ENCODE data around the gene CDH4. TPM values are rescaled to one million over a fixed set of nuclear protein-coding genes. Genes with fewer than 3 reads are reported as not detected.

The CDH4 gene
- total RNA-seq, 2 donors from 2014 or later: 0.29 to 0.45 TPM

DNA sequence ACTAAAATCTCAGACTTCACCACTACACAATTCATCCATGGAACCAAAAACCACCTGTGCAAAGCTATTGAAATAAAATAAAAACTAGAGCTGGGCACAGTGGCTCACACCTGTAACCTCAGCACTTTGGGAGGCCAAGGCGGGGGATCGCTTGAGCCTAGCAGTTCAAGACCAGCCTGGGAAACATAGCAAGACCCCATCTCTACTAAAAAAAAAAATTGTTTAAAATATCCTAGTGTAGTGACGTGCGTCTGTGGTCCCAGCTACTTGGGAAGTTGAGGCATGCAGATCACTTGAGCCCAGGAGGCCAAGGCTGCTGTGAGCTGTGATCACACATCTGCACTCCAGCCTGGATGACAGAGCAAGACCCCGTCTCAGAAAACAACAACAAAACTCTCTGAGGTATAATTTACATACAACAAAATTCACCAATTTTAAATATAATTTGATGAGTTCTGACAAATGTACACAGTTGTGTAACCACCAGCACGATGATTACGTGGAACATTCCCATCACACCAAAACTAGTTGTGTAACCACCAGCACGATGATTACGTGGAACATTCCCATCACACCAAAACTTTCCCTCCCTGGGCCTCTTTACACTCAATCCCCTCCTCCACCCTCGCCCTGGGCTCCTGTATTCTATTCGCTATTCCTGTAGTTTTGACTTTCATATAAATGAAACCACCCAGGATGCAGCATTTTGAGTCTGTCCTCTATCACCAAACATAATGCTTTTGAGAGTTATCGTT lies 706.1 kb downstream of the CDH4 start:
- peaks cover 8% of the 10 kb centered on the region for H3K27me3 Mint-ChIP-seq
- no peak overlapping the region for H3K27ac Mint-ChIP-seq
- no peaks in the 10 kb centered on the region for H3K9me3 Mint-ChIP-seq
- no peak overlapping the region for H3K4me3 Mint-ChIP-seq
- H3K4me1 Mint-ChIP-seq: no peaks in the 10 kb centered on the region
- ATAC-seq (replicated peaks): no peak
- H3K36me3 Mint-ChIP-seq (ENCODE audit: low read depth): no peaks in the 10 kb centered on the region

DNA sequence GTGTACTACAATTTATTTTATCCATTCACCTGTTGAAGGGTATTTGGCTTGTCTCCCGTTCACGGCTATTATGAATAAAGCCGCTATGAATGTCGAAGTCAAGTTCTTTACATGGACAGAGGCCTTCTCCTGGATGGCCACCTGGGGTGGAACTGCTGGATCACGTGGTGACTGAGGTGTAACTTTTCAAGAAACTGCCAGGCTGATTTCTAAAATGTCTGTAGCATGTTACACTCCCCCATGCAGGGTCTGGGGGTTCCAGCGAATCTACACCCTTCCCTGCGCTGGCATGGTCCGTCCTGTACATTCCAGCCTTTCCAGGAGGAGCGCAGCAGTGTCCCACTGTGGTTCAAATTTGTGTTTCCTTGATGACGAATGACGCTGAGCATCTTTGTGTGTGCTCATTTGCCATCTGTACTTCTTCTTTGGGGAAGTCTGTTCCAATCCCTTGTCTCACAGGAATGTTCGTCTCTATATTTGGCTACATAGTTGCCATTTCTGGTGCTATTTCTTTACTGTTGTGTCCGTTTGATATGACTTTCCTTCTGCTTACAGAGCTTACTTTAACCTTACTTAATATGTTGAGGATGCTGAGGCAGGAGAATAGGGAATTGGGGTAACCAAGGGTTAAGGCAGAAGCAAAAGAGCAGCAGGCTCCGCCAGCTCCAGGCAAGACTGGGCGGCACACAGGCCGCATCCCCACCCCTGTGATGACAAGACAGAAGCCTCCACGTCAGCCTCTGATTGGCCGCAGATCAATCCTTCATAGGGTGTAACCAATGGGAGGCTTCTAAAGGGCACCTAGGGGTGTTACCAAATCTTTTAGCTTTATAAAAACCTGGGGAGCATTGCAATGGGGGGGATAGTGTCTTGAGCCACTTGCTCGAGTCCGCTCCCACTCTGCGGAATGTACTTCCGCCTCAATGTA lies 707.0 kb downstream of the CDH4 start:
- Mint-ChIP-seq H3K4me1 (no peaks in the 10 kb centered on the region), H3K27me3 (peaks cover 12% of the 10 kb centered on the region), H3K9me3 (no peaks in the 10 kb centered on the region), H3K4me3 (no peak overlapping the region), H3K36me3 (ENCODE audit: low read depth) (no peaks in the 10 kb centered on the region), H3K27ac (no peak overlapping the region)
- ATAC-seq (replicated peaks): no peak

DNA sequence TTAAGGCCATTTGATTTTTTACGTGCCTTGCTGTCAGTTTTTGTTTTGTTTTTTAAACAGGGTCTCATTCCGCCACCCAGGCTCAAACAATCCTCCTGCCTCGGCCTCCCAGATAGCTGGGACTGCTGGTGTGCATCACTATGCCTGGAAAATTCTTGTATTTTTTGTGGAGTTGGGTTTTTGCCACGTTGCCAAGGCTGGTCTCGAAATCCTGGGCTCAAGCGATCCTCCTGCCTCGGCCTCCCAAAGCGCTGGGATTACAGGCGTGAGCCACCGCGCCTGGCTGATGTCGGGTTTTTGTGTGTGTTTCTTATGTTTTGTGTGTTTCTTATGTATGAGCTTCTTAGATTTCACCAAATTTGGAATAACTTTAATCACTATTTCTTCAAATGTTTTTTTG lies 708.8 kb downstream of the CDH4 start:
- no peak for ATAC-seq (replicated peaks)
- H3K27me3 Mint-ChIP-seq: peaks cover 4% of the 10 kb centered on the region
- no peak overlapping the region for H3K4me3 Mint-ChIP-seq
- H3K4me1 Mint-ChIP-seq: no peaks in the 10 kb centered on the region
- no peak overlapping the region for H3K27ac Mint-ChIP-seq
- H3K36me3 Mint-ChIP-seq (ENCODE audit: low read depth): no peaks in the 10 kb centered on the region
- H3K9me3 Mint-ChIP-seq: no peaks in the 10 kb centered on the region

DNA sequence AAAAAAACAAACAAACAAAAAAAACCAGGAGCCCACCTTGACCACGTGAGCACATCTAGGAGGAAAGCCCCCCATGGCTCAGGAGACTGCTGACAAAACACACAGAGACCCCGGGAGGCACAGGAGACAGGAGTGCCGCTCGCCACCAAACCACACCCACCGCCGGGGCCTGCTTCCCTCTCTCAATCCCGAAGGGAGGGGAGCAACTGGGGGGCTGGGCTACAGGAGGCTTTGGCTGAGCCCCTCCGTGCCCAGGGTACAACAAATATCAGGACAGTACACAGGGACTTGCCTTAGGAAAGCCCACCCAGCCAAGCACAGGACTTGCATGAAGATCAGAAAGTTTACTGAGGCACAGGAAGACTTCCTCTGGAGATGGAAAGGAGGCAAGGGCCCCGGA lies 711.1 kb downstream of the CDH4 start:
- no peaks in the 10 kb centered on the region for H3K36me3 Mint-ChIP-seq (ENCODE audit: low read depth)
- H3K4me1 Mint-ChIP-seq: no peaks in the 10 kb centered on the region
- H3K27me3 Mint-ChIP-seq: peaks cover 11% of the 10 kb centered on the region
- ATAC-seq (replicated peaks): no peak
- H3K27ac Mint-ChIP-seq: no peak overlapping the region
- H3K9me3 Mint-ChIP-seq: no peaks in the 10 kb centered on the region
- no peak overlapping the region for H3K4me3 Mint-ChIP-seq

DNA sequence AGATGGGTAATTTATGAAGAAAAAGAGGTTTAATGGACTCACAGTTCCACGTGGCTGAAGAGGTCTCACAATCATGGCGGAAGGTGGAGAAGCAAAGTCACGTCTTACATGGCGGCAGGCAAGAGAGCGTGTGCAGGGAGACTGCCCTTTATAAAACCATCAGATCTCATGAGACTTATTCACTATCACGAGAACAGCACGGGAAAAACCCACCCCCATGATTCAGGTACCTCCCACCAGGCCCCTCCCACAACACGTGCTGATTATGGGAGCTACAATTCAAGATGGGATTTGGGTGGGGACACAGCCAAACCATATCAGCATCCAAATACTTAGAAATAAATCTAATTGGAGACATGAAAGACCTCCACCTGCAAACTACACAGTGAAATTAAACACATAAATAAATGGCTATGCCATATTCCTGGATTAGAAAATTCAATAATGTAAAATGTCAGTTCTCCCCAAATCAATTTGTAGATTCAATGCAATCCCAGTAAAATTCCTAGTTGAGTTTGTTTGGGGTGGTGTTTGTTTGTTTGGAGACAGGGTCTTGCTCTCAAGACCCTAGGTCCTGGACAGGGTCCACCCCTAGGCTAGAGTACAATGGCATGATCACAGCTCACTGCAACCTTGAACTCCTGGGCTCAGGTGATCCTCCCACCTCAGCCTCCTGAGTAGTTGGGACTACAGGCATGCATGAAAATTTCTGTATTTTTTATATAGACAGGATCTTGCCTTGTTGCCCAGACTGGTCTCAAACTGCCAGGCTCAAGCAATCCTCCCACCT lies 712.0 kb downstream of the CDH4 start:
- peaks cover 11% of the 10 kb centered on the region for H3K27me3 Mint-ChIP-seq
- ATAC-seq (replicated peaks): no peak

DNA sequence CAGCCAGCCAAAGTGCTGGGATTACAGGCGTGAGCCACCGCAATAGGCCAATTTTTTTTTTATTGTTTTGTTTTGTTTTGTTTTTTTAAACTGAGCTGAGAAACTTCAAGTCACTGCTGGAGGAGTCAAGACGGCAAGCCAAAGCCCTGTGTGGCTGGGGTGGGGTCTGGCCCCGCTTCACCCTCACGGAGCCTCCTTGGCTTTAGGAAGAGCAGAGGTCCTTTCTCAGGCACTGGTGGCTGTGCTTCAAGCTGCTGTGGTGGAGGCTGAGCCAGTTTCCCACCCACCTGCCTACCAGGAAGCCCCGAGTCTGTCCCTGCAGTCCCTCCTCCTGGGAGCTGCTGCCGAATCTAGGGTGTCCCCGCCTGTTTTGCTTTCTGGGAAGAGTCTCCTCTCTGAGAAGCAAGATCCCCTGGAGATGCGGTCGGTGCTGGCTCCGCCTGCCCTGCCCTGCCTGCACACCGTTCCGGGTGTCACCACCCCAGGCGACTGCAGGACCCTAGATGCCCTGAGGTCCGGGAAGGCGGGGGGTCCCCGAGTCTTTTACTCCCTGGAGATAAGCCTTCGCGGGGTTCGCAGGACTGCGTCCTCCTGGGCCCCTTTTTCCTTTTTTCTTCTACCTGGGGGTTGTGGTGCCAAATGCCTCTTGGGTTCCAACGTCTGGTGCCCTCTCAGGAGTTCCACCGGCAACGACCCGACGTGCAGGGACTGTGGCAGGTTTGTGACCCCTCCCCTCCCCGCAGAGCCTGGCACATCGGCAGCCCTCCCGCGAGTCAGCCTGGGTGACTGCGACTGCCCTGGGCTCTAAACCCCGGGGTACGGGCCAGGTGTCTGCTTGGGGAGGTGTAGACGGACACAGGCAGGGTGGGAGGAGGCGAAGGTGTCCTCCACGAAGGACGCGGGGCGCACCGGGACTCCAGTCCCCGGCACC lies 712.9 kb downstream of the CDH4 start:
- Mint-ChIP-seq H3K27me3 (peaks cover 11% of the 10 kb centered on the region), H3K4me1 (no peaks in the 10 kb centered on the region), H3K4me3 (no peak overlapping the region), H3K9me3 (no peaks in the 10 kb centered on the region), H3K36me3 (ENCODE audit: low read depth) (no peaks in the 10 kb centered on the region), H3K27ac (no peak overlapping the region)
- ATAC-seq (replicated peaks): no peak

More for the DNA sequence above, 712.0 kb downstream of the CDH4 start:
- H3K4me1 Mint-ChIP-seq: no peaks in the 10 kb centered on the region
- no peak overlapping the region for H3K27ac Mint-ChIP-seq
- H3K4me3 Mint-ChIP-seq: no peak overlapping the region
- H3K36me3 Mint-ChIP-seq (ENCODE audit: low read depth): no peaks in the 10 kb centered on the region
- no peaks in the 10 kb centered on the region for H3K9me3 Mint-ChIP-seq

DNA sequence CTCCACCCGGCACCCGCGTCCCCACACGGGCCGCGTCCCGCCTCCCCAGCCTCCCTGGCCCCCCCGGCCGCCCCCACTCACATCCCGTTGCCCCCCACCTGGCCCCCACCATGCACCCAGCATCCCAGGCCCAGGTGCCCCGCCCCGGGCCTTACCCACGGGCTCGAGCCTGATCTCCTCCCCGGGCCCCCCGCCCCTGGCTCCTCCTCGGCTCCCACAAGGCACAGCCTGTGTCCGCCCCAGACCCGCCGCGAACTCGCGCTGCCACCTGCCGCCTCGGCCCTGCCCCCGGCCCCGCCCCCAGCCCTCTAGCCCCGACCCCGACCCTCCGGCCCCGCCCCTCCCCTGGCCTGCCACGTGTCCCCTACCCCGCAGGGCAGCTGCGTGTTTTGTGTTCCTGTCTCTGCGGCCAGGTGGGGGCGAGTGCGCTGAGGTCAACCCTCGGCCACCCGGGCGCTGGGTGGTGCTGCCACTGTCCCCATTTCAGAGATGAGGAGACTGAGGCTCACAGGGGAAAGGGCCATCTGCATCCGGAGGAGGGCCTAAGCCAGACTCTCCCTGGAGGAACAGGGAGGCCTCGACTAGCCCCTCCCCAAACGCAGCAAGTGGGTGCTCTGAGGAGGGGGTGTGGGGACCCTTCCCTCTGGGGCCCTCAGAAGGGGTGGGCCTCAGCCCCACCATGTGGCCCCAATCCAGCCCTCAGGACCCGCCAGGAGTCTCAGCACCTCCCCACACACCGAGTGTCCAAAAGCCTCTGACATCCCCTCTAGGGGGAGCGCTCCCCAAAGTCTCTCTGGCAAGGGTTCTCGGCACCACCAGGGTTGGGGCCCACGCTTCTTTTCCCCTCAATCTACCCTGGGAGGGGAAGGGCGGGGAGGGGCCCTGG lies 713.8 kb downstream of the CDH4 start:
- H3K36me3 Mint-ChIP-seq (ENCODE audit: low read depth): no peaks in the 10 kb centered on the region
- H3K27me3 Mint-ChIP-seq: peaks cover 11% of the 10 kb centered on the region
- no peaks in the 10 kb centered on the region for H3K4me1 Mint-ChIP-seq
- no peak overlapping the region for H3K4me3 Mint-ChIP-seq
- ATAC-seq (replicated peaks): no peak
- no peak overlapping the region for H3K27ac Mint-ChIP-seq
- no peaks in the 10 kb centered on the region for H3K9me3 Mint-ChIP-seq

DNA sequence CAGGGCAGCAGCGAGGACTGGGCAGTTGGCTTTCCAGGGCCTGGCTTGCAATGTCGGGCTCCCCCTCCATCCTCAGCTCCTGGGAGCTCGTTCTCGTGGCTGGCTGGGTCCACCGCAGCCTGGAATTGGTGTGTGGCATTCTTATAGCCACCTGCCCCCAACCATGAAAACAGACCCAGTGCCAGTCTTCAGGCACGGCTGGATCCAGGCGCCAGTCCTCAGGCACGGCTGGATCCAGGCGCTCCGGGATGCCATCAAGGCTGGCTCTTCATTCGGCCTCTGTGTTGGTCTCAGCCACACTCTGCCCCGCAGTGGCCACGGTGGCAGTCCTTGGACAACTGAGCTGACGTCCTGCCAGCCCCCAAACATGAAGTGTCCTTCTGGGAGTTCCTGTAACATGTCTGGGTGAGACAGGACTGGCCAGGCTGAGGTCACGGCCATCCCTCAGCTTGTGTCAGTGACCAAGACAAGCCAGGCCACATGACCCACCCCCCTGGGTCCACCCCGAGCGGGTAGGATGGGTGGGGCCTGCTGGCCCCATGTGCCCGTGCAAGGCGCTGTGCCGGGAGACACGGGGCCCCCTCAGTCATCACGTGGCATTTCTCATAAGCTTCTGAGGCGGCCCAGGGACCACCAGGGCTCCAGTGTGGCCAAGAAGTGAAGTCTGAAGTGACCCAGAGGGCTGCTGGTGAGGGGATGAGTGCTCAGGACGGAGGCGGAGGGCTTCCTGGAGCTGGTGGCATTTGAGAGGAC lies 714.6 kb downstream of the CDH4 start:
- Mint-ChIP-seq H3K4me1 (no peaks in the 10 kb centered on the region), H3K27ac (no peak overlapping the region), H3K4me3 (no peak overlapping the region), H3K36me3 (ENCODE audit: low read depth) (no peaks in the 10 kb centered on the region), H3K27me3 (peaks cover 11% of the 10 kb centered on the region), H3K9me3 (no peaks in the 10 kb centered on the region)
- ATAC-seq (replicated peaks): no peak

DNA sequence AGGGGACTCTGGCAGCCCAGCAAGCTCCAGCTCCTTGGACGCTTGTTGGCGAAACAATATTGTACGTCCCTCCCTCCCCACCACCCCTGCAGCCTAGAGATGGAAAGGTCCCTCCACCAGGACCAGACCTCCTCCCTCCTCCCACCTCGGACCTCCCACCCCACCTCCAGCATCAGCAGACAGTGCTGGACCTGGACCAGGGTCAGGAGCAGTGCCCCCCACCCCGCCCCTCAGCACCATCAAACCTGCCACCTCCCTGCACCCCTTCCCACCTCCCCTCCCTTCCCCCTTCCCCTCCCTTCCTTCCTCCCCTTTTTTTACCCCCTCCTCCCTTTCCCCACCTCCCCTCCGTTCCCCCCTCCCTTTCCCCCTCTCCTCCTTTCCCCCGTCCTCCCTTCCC lies 715.2 kb downstream of the CDH4 start:
- H3K9me3 Mint-ChIP-seq: no peaks in the 10 kb centered on the region
- H3K4me3 Mint-ChIP-seq: no peak overlapping the region
- H3K36me3 Mint-ChIP-seq (ENCODE audit: low read depth): peaks cover 4% of the 10 kb centered on the region
- ATAC-seq (replicated peaks): no peak
- H3K27me3 Mint-ChIP-seq: peaks cover 11% of the 10 kb centered on the region
- no peaks in the 10 kb centered on the region for H3K4me1 Mint-ChIP-seq
- no peak overlapping the region for H3K27ac Mint-ChIP-seq

DNA sequence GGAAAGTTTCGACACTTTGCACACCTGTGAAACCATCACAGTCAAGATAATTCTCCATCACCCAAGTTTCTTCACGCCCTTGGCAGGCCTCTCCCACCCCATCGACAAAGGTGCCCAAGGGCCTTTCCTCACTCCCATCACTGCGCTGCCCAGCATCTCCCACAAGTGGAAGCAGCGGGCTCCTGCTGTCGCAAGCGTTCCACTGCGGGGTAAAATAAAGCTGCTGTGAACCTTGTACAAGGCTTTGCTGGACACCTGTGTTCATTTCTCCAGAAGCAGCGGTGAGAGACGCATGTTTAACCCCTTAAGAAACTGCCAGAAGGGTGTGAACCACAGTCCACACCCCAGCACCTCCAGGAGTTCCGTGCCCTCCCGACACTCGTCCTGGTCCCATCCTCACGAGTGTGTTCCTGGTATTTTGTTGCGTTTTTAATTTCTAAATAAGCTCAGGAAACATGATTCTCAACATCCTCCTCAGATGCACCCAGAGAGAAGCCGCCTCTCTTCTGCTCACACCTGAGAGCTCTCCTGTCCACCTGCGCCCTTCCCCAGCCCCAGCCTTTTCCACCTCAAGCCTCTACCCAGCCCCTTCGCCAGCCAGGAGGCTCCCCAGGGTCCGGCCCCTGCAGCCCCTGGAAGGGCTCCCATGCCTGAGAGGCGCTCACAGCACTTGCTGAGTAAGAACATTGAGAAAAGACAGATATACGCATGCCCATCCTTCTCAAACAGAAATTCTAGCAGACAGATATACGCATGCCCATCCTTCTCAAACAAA lies 716.2 kb downstream of the CDH4 start:
- no peak overlapping the region for H3K4me3 Mint-ChIP-seq
- no peaks in the 10 kb centered on the region for H3K4me1 Mint-ChIP-seq
- no peak overlapping the region for H3K27ac Mint-ChIP-seq
- H3K36me3 Mint-ChIP-seq (ENCODE audit: low read depth): peaks cover 13% of the 10 kb centered on the region
- no peak for ATAC-seq (replicated peaks)
- peaks cover 11% of the 10 kb centered on the region for H3K27me3 Mint-ChIP-seq
- H3K9me3 Mint-ChIP-seq: no peaks in the 10 kb centered on the region

DNA sequence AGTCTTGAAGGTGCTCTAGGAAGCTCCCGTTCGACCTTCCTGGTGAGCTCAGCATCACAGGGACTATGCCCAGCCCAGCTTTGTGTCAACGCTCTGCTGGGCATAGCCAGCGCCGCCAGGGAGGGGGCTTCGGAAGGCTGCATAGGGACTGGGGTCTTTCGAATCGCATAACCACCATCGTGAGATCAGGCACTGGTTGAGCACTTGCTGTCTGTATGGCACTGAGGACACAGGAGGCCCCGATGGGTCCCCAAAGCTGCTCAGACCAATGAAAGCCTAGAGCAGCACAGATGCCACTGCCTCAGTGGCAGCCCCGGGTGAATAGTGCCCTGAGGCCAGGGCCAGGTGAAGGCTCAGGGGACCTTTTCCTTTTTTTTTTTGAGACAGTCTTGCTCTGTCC lies 716.9 kb downstream of the CDH4 start:
- no peak overlapping the region for H3K4me3 Mint-ChIP-seq
- H3K4me1 Mint-ChIP-seq: no peaks in the 10 kb centered on the region
- ATAC-seq (replicated peaks): no peak
- H3K27ac Mint-ChIP-seq: no peak overlapping the region
- peaks cover 20% of the 10 kb centered on the region for H3K36me3 Mint-ChIP-seq (ENCODE audit: low read depth)
- no peaks in the 10 kb centered on the region for H3K9me3 Mint-ChIP-seq
- peaks cover 7% of the 10 kb centered on the region for H3K27me3 Mint-ChIP-seq

DNA sequence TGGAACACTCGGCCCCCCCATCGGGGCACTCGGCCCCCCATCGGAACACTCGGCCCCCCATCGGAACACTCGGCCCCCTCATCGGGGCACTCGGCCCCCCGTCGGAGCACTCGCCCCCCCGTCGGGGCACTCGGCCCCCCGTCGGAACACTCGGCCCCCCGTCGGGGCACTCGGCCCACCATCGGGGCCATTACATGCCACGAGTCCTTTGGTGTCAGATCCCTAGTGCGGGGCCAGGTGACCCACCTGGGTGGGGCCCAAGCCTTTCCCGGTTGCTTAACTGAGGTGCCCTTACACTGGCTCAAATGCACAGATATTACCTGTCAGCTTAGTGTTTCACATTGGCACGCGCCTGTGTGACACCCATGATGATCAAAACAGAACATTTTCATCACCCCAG lies 717.7 kb downstream of the CDH4 start:
- ATAC-seq (replicated peaks): no peak
- Mint-ChIP-seq H3K9me3 (no peaks in the 10 kb centered on the region), H3K4me3 (no peak overlapping the region), H3K4me1 (no peaks in the 10 kb centered on the region), H3K27me3 (peaks cover 7% of the 10 kb centered on the region), H3K27ac (no peak overlapping the region), H3K36me3 (ENCODE audit: low read depth) (peaks cover 29% of the 10 kb centered on the region)
